Forelimb muscle (tissue), 1 donor: ENCODE results near the gene ASB15. TPM values are rescaled to one million over a fixed set of nuclear protein-coding genes. Genes with fewer than 3 reads are reported as not detected.
"Not testable (repeated sequence)": the region's sequence is repeated elsewhere in the genome, so short reads cannot be mapped to it uniquely, and the experiment has no call there.

ENCODE experiments used
- DNase-seq: peaks from one replicate; pipeline ENCODE4 v3.0.0-alpha.2; 2013; ENCODE audit warnings: low read depth
- polyA plus RNA-seq: library from polyadenylated mRNA; unstranded; fragments of 120-200 nt; gene quantifications from one replicate; pipeline ENCODE4 v1.2.1, GENCODE V29; 2013; ENCODE audit not compliant: insufficient read length

The ASB15 gene
- polyA plus RNA-seq, 1 donor = 5.6 TPM

GRCh38 chr7:123598657-123599056, 3.0 kb upstream of the ASB15 start:
- DNase-seq = no peak

GRCh38 chr7:123599766-123600165, 1.9 kb upstream of the ASB15 start:
- no peak for DNase-seq

GRCh38 chr7:123600876-123601275, 745 bp upstream of the ASB15 start:
- DNase-seq = no peak

GRCh38 chr7:123602648-123603047, 1.0 kb downstream of the ASB15 start:
- DNase-seq = no peak

GRCh38 chr7:123604739-123605138, 3.1 kb downstream of the ASB15 start:
- no peak for DNase-seq

GRCh38 chr7:123607423-123607975, 5.9 kb downstream of the ASB15 start:
- no peak for DNase-seq

- DNase-seq = no peak
Measured at GRCh38 chr7:123608991-123609882, 7.6 kb downstream of the ASB15 start.

- no peak for DNase-seq
Measured at GRCh38 chr7:123609883-123610239, 8.2 kb downstream of the ASB15 start.

- no peak for DNase-seq
Measured at GRCh38 chr7:123612024-123612423, 10.4 kb downstream of the ASB15 start.

- DNase-seq = no peak
Measured at GRCh38 chr7:123615344-123615743, 13.7 kb downstream of the ASB15 start.

- no peak for DNase-seq
Measured at GRCh38 chr7:123616223-123616622, 14.6 kb downstream of the ASB15 start.

- no peak for DNase-seq
Measured at GRCh38 chr7:123621707-123622106, 20.1 kb downstream of the ASB15 start.

GRCh38 chr7:123622660-123623386, 21.2 kb downstream of the ASB15 start:
- DNase-seq = no peak

GRCh38 chr7:123624527-123625183, 23.0 kb downstream of the ASB15 start:
- no peak for DNase-seq

- no peak for DNase-seq
Measured at GRCh38 chr7:123625254-123625653, 23.6 kb downstream of the ASB15 start.

- no peak for DNase-seq
Measured at GRCh38 chr7:123627851-123628250, 26.2 kb downstream of the ASB15 start.

- no peak for DNase-seq
Measured at GRCh38 chr7:123628829-123629228, 27.2 kb downstream of the ASB15 start.

GRCh38 chr7:123629281-123629680, 27.7 kb downstream of the ASB15 start:
- no peak for DNase-seq

- DNase-seq = no peak
Measured at GRCh38 chr7:123632808-123633207, 31.2 kb downstream of the ASB15 start.

- DNase-seq = no peak
Measured at GRCh38 chr7:123633553-123633952, 31.9 kb downstream of the ASB15 start.

GRCh38 chr7:123634011-123634573, 32.5 kb downstream of the ASB15 start:
- DNase-seq = not testable (repeated sequence)
